Endothelial cell of umbilical vein (primary cell): Measurements from ENCODE around the gene NPY. TPM values are rescaled to one million over a fixed set of nuclear protein-coding genes. Genes with fewer than 3 reads are reported as not detected.

Experiments
- BruUV-seq: library from RNA; stranded (reverse); fragments of 400-500 nt; replicated peaks from 2 replicates; lab custom pipeline; 2021; lab: Mats Ljungman, UMichigan
- CTCF ChIA-PET: fragments of 300-600, 350-600 bp; sonication (Branson Sonifier 250); formaldehyde crosslinking; loops from one replicate; lab custom pipeline; 2021; ENCODE audit warnings: antibody characterized with exemption, inconsistent platforms; lab: Charles Lee
- POLR2A ChIA-PET: fragments of 300-600, 350-600 bp; sonication (Branson Sonifier 250); formaldehyde crosslinking; loops from one replicate; lab custom pipeline; 2021; ENCODE audit warnings: antibody characterized with exemption, inconsistent platforms; lab: Charles Lee
- DNase-seq: peaks from one replicate; pipeline ENCODE4 v3.0.0-alpha.2; 2011; ENCODE audit warnings: low read depth, low spot score
- FAIRE-seq: peaks from 2 replicates; lab custom pipeline; 2011; peaks lifted over from hg19 to GRCh38; lab: Jason Lieb, UNC
- H2AFZ ChIP-seq: 2 replicates; pipeline ENCODE4 v1.6.0; 2012; ENCODE audit warnings: low read depth, low read length, control low read depth, inconsistent platforms
- H3K27ac ChIP-seq: 2 replicates; pipeline ENCODE4 v1.5.1; 2011; ENCODE audit warnings: low read depth, mild to moderate bottlenecking, control low read depth, low read length, moderate library complexity; ENCODE audit not compliant: insufficient read depth
- H3K27me3 ChIP-seq, 2 experiments: 2 replicates each; pipeline versions ENCODE4 v1.6.0 to v1.6.1; 2011; ENCODE audit warnings: low read length in 2 of 2, mixed read lengths in 1 of 2; ENCODE audit not compliant: control insufficient read depth in 2 of 2, insufficient read depth in 2 of 2
- H3K36me3 ChIP-seq, 2 experiments: 2 replicates in 1 of 2; 3 replicates in 1 of 2; pipeline ENCODE4 v1.5.1; 2011; ENCODE audit warnings: low read length in 2 of 2, mild to moderate bottlenecking in 1 of 2, moderate library complexity in 1 of 2; ENCODE audit not compliant: control insufficient read depth in 2 of 2, insufficient read depth in 2 of 2; ENCODE audit errors: extremely low read depth in 1 of 2
- H3K4me1 ChIP-seq: 3 replicates; pipeline ENCODE4 v1.5.1; 2011; ENCODE audit warnings: mild to moderate bottlenecking, low read length; ENCODE audit not compliant: control insufficient read depth, insufficient read depth; ENCODE audit errors: extremely low read depth
- H3K4me2 ChIP-seq: 2 replicates; pipeline ENCODE4 v1.6.1; 2011; ENCODE audit warnings: low read length, control low read depth, mixed read lengths; ENCODE audit not compliant: insufficient read depth
- H3K4me3 ChIP-seq, 3 experiments: fragments of 200-600 bp in 1 of 3; sonication (generic), shearing (Covaris generic) in 1 of 3; replicated peaks in 1 of 3; 2 replicates each; pipeline ENCODE4 v1.5.1; 2011 to 2016; ENCODE audit warnings: control low read depth in 3 of 3, low read length in 3 of 3, mild to moderate bottlenecking in 2 of 3, inconsistent platforms in 1 of 3, low read depth in 1 of 3, moderate library complexity in 1 of 3; ENCODE audit not compliant: insufficient read depth in 1 of 3
- H3K79me2 ChIP-seq: 2 replicates; pipeline ENCODE4 v1.6.0; 2012; ENCODE audit warnings: low read length, inconsistent platforms; ENCODE audit not compliant: control insufficient read depth, insufficient read depth
- H3K9ac ChIP-seq: replicated peaks from 2 replicates; pipeline ENCODE3; 2011; ENCODE audit warnings: low read length, control low read depth; ENCODE audit not compliant: insufficient read depth; ENCODE audit errors: extremely low read depth
- H3K9me1 ChIP-seq: replicated peaks from 3 replicates; pipeline ENCODE4 v1.6.0; 2011; ENCODE audit warnings: mild to moderate bottlenecking, low read length; ENCODE audit not compliant: control insufficient read depth, insufficient read depth; ENCODE audit errors: extremely low read depth
- H3K9me3 ChIP-seq: replicated peaks from 2 replicates; pipeline ENCODE4 v1.5.1; 2012; ENCODE audit warnings: low read length, inconsistent platforms; ENCODE audit not compliant: control insufficient read depth, insufficient read depth
- H4K20me1 ChIP-seq: replicated peaks from 2 replicates; pipeline ENCODE3; 2011; ENCODE audit warnings: mild to moderate bottlenecking, low read length; ENCODE audit not compliant: control insufficient read depth, insufficient read depth; ENCODE audit errors: extremely low read depth
- EZH2 ChIP-seq: IDR thresholded peaks from 2 replicates; pipeline ENCODE4 v1.6.1; 2012; ENCODE audit warnings: borderline replicate concordance, low read depth, mild to moderate bottlenecking, moderate library complexity, low read length, inconsistent platforms; ENCODE audit not compliant: severe bottlenecking
- FOS ChIP-seq: IDR thresholded peaks from 2 replicates; pipeline ENCODE4 v1.6.1; 2011; ENCODE audit warnings: mild to moderate bottlenecking, low read length, moderate library complexity, borderline replicate concordance; ENCODE audit not compliant: insufficient read depth
- GATA2 ChIP-seq: IDR thresholded peaks from 2 replicates; pipeline ENCODE4 v1.7.0; 2011; ENCODE audit warnings: low read depth, mild to moderate bottlenecking, moderate library complexity, mixed read lengths, low read length; ENCODE audit not compliant: insufficient read length, insufficient read depth
- JUN ChIP-seq: IDR thresholded peaks from 2 replicates; pipeline ENCODE4 v1.6.1; 2011; ENCODE audit warnings: borderline replicate concordance, low read depth; ENCODE audit not compliant: insufficient read length, insufficient read depth
- MYC ChIP-seq: IDR thresholded peaks from one replicate; pipeline ENCODE4 v1.6.1; 2011; ENCODE audit warnings: mild to moderate bottlenecking, low read depth, low read length
- POLR2A ChIP-seq: IDR thresholded peaks from 2 replicates; pipeline ENCODE4 v1.6.1; 2012; ENCODE audit warnings: low read depth, mild to moderate bottlenecking, control low read depth, low read length
- POLR2AphosphoS5 ChIP-seq: IDR thresholded peaks from 2 replicates; pipeline ENCODE4 v1.6.1; 2012; ENCODE audit warnings: low read depth, mild to moderate bottlenecking, control low read depth, low read length, moderate library complexity; ENCODE audit not compliant: insufficient read depth
- dilution Hi-C: fragments of 300-500 bp; cut with MboI; formaldehyde crosslinking; loops from one replicate; pipeline ENCODE4 v1.15.0; 2019; ENCODE audit warnings: low sequenced_read_pairs; ENCODE audit not compliant: extremely low pct_ligation_motif_present
- intact Hi-C: fragments of 100-400 bp; cut with micrococcal nuclease; formaldehyde crosslinking; loops from one replicate; pipeline ENCODE4 v1.10.0; 2022
- polyA plus RNA-seq, 4 experiments: library from polyadenylated mRNA; depleted of rRNA in 3 of 4; stranded (reverse) in 3 of 4; unstranded in 1 of 4; fragments of >200 nt; gene quantifications; 2 replicates each; pipeline versions ENCODE4 v1.2.1 to v1.2.3, GENCODE V29; 2011 to 2012; ENCODE audit warnings: missing spikeins in 1 of 4
- total RNA-seq: library from RNA; stranded (reverse); gene quantifications from 2 replicates; pipeline ENCODE4 v1.2.3, GENCODE V29; 2021
- TF ChIP-seq, protein P1 (sequence below), 2 donors: IDR thresholded peaks; 1 replicate in 1 of 2; 2 replicates in 1 of 2; pipeline ENCODE4 v1.5.1; 2011; ENCODE audit warnings: low read length in 2 of 2, mild to moderate bottlenecking in 2 of 2, moderate library complexity in 2 of 2, control low read depth in 1 of 2, inconsistent platforms in 1 of 2, low read depth in 1 of 2; ENCODE audit not compliant: insufficient read depth in 1 of 2; ENCODE audit errors: extremely low read depth in 1 of 2
- TF ChIP-seq, protein P2 (sequence below): IDR thresholded peaks from 2 replicates; pipeline ENCODE4 v1.6.1; 2011; ENCODE audit not compliant: insufficient read depth, insufficient read length

NPY gene
- total and polyA plus RNA-seq, 2 donors (not counting 3 experiments of a cell fraction or from before 2014, with no cell fraction given): not detected

DNA sequence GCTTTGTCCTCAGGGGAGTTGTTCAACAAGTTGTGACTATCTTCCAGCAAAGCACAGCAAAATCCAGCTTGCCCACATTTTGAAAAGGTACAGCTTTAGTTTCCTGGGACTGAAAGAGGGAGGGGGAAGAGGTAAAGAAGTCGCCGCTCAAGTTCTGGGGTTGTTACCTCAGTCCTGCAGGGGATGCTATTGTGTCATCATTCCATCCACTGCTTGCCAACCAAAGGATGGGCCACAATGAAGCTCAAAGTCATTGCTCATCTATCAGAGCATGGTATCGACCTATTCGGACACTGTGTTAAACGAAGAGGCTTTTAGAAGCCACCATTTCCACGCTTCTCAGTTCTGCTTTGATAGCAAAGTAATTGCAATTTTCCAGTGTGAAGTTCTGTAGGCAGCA is 34.3 kb downstream of the NPY start:
- no peak for DNase-seq
- no peaks in the 10 kb centered on the region for H3K36me3 ChIP-seq
- no peaks in the 10 kb centered on the region for H3K9me3 ChIP-seq
- no peak overlapping the region for H3K4me3 ChIP-seq
- no peak overlapping the region for H3K9ac ChIP-seq
- H3K4me2 ChIP-seq: no peak overlapping the region
- TF ChIP-seq, protein P1, sequence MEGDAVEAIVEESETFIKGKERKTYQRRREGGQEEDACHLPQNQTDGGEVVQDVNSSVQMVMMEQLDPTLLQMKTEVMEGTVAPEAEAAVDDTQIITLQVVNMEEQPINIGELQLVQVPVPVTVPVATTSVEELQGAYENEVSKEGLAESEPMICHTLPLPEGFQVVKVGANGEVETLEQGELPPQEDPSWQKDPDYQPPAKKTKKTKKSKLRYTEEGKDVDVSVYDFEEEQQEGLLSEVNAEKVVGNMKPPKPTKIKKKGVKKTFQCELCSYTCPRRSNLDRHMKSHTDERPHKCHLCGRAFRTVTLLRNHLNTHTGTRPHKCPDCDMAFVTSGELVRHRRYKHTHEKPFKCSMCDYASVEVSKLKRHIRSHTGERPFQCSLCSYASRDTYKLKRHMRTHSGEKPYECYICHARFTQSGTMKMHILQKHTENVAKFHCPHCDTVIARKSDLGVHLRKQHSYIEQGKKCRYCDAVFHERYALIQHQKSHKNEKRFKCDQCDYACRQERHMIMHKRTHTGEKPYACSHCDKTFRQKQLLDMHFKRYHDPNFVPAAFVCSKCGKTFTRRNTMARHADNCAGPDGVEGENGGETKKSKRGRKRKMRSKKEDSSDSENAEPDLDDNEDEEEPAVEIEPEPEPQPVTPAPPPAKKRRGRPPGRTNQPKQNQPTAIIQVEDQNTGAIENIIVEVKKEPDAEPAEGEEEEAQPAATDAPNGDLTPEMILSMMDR (IDR thresholded peaks at IDR 0.05; ENCODE audit: extremely low read depth in 1 of 2, insufficient read depth in 1 of 2, low read depth in 1 of 2, low read length in 2 of 2): peak in 1 of 2 donors; percentile 10
- TF ChIP-seq POLR2A: no peak
- no peaks in the 10 kb centered on the region for H4K20me1 ChIP-seq
- ChIA-PET CTCF (no interaction called here), POLR2A (interaction anchor here (0.6 kb wide), 1 partner anchor 55 kb away, joined by 3 read pairs; no protein-coding TSS in a partner anchor)
- intact Hi-C loops (no loop called here), dilution Hi-C loops (no loop called here)
- no peaks in the 10 kb centered on the region for H3K27me3 ChIP-seq
- H3K79me2 ChIP-seq: no peaks in the 10 kb centered on the region
- H3K9me1 ChIP-seq: no peaks in the 10 kb centered on the region
- no peaks in the 10 kb centered on the region for H3K4me1 ChIP-seq
- BruUV-seq: no TSS peak
- no peak overlapping the region for H3K27ac ChIP-seq
- FAIRE-seq: no peak
- H2AFZ ChIP-seq: no peak overlapping the region

DNA sequence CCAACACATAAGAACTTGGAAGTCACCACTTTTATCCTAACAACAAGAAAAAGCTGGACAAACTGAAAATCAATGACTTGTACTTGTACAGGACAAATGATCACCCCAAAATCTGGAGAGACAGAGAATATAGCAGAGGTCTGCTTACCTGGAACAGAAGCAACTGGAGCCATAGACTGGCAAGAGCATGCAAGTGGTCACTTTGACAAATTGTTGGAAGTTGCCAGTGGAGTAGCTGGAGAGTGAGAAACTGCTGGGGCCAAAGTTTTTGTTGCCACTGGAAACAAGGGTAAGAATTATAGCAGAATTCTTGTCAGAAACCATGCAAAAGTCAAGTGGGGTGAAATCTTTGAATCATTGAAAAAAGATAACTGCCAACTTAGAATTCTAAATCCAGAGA is 35.2 kb downstream of the NPY start:
- no peaks in the 10 kb centered on the region for H3K36me3 ChIP-seq
- H3K4me2 ChIP-seq: no peak overlapping the region
- H3K4me1 ChIP-seq: no peaks in the 10 kb centered on the region
- TF ChIP-seq POLR2A (no peak), MYC (no peak), GATA2 (no peak), POLR2AphosphoS5 (no peak), FOS (no peak), EZH2 (no peak), JUN (no peak)
- TF ChIP-seq, protein P1 (IDR thresholded peaks at IDR 0.05; ENCODE audit: extremely low read depth in 1 of 2, insufficient read depth in 1 of 2, low read depth in 1 of 2, low read length in 2 of 2): no peak
- TF ChIP-seq, protein P2, sequence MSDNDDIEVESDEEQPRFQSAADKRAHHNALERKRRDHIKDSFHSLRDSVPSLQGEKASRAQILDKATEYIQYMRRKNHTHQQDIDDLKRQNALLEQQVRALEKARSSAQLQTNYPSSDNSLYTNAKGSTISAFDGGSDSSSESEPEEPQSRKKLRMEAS: no peak
- no peaks in the 10 kb centered on the region for H3K79me2 ChIP-seq
- H2AFZ ChIP-seq: no peak overlapping the region
- DNase-seq: no peak
- FAIRE-seq: no peak
- H3K9me1 ChIP-seq: no peaks in the 10 kb centered on the region
- H3K9ac ChIP-seq: no peak overlapping the region
- BruUV-seq: no TSS peak
- no peak overlapping the region for H3K4me3 ChIP-seq
- no peaks in the 10 kb centered on the region for H4K20me1 ChIP-seq
- POLR2A ChIA-PET: no interaction called here
- no peaks in the 10 kb centered on the region for H3K9me3 ChIP-seq
- H3K27me3 ChIP-seq: no peaks in the 10 kb centered on the region
- dilution Hi-C loops (no loop called here), intact Hi-C loops (no loop called here)
- no peak overlapping the region for H3K27ac ChIP-seq
- CTCF ChIA-PET: no interaction called here
